HG02588 (cell line): Measurements from ENCODE around the gene DKKL1.

Experiments used
- ATAC-seq: cut with Tn5 transposase; IDR thresholded peaks from one replicate; pipeline ENCODE4 v1.9.1; 2021; ENCODE audit warnings: mild to moderate bottlenecking, moderate library complexity; ENCODE audit not compliant: unreplicated experiment

Gene DKKL1

GRCh38 chr19:49418511-49418910 is 54.8 kb downstream of the DKKL1 start:
- no peak for ATAC-seq

DNA sequence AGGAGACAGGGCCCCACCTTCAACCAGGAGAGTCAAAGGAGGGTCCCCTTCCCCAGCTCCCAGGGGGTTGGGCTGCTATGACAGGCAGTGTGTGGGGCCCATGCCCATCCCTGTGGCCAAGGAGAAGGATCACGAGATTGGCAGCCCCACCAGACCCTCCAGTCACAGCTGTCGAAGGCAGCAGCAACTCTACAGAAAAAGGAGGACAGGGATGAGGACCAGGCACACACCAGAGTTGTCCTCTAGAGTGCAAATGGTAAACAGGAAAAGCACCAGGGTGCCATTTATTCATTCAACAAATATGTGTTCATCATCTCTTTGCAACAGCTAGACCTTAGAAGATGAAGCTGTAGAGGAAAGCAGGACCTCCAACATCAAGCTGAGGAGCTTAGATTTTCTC is 55.5 kb downstream of the DKKL1 start:
- no peak for ATAC-seq

DNA sequence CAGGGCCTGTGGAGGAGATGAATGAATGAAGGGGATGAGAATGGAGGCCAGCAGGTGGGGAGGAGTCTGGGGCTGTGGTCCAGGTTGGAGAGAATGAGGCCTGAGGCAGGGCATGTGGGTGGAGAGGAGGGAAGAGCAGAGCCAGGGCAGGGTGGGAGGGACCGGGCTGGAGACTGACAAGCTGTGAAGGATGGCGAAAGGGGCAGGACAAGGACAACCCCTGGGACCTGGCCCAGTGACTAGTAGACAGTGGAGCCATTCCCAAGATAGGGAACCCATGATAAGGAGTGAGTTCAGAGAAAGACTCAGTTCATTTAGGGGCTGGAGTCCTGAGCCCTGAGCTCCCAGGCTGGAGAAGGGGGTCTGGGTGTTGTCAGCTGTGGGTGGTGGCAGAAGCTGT is 56.5 kb downstream of the DKKL1 start:
- no peak for ATAC-seq

DNA sequence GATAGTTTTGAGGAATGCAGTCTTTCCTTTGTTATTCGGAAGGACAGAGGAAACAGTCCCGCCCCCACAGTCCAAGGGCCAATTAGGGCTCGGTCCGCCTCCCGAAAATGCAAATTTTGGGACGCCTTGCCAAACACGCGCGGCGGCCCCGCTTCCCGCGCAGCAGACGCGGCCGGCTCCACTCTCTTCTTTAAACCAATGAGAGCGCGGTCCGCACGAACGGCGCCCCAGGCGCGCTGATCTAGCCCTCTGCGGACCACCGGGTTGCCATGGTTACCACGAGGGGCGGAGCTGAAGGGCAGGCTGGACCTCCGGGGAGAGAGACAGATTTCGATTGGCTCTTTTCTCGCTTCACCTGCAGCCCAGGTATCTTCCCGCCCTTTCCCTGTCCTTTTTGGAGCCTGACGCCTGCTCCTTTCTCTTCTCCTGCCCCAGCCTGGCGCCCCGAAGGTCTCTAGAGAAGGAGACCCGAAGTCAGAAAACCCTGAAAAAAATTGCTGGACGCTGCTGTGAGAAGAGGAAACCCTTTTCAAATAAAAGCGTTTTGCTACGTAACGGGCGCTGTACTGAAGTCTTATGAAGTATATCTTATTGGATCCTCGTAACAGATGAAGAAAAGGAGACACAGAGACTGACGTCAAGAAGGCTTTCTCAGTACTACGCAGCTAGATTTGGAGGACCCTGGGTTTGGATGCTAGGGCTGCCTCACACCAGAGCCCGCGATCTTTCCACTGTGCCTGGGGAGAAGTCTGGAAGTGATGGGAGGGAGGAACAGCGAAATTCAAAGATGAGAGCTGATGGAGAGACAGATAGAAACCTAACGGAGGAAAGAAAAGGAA is 57.6 kb downstream of the DKKL1 start:
- no peak for ATAC-seq

GRCh38 chr19:49421878-49422202 is 58.2 kb downstream of the DKKL1 start:
- ATAC-seq: no peak

DNA sequence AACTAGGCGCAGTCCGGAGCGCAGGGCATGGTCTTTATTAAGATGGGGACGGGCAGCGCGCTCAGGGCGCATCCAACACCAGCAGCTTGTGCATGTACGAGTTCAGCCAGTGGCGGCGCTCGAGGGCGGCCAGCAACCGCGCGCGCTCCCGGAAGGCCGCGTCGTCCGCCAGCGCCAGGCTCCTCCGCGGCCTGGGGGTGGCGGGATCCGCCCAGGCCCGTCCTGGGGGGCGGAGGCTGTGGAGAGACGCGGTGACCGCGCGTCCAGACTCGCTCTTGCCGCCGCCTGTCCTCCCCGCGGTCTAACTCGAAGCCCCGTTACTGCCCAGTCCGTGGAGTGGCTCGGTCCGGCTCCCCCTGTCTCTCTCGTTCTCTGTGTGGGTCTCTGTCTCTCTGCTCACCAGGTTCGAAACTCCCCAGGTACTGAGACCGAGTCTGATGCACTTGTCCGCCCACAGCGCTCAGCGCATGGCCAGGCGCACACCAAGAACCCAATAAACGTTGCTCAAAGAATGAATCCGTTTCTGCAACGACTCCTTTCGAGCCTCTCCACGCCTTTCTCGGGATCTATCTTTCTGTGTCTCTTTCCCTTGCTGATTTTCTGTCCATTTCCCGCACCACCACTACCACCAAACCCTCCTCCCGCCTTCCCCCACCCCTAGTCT is 58.9 kb downstream of the DKKL1 start:
- ATAC-seq: no peak

DNA sequence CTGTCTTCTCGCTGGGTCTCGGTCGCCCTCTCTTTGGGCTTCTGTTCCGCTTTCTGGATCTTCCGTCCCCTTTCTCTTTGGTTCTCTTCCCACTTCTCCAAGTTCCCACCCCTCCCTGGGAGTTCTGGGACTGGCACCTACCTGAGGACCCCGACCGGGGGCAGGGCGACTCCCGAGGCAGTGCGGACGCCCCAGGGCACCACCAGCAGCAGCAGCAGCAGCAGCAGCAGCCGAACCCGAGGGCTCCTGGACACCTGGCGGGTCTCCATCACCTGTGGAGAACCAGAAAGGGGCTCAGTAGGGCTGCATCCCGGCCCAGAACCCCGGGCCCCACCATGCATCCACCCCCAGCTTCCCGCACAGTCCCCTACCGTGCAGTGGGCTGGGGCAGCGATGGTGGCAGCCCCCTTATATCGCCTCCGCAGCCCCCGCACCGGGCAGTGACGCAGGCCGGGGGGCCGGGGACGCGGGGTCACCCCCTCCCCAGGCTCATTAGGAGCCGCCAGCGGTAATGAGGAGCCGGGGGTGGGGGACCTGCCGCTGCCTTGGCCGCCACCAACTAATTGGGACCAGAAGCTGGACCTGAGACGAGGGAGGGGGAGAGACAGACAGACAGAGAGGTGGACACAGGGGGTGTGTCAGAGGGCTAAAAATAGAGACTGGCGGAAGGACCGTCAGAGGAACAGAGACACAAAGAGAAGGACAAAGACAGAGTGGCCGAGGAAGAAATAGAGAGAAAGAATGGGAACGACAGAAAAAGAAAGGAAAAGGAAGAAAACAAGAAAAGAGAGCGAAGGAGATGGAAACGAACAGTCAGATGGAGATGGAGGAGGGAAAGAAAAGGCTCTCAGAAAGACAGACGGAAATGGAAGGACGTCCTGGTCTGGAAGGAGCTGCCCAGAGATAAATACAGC is 59.7 kb downstream of the DKKL1 start, which contains the start of gene PTH2:
Gene PTH2, minus strand, starts transcription at position 371 of the 914 bp plus-strand sequence. Its CDS starts 102 bp downstream, at position 269.
- no peak for ATAC-seq

DNA sequence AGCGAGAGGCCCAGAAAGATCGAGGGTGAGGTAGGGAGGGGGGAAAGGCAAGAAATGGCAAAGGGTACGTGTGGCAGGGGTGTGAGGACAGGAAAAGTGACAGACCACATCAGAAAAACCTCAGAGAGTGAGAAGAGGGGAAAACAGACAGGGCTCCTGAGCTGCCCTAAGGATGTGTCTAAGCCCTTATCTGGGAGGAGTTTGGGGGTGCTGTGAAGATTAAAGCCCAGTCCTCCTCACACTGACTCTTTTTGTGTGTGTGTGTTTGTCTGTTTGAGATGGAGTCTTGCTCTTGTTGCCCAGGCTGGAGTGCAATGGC is 60.3 kb downstream of the DKKL1 start:
- ATAC-seq: no peak
